CMK (cell line): ENCODE results near the gene COPG2.
"Not testable (repeated sequence)": the region's sequence is repeated elsewhere in the genome, so short reads cannot be mapped to it uniquely, and the experiment has no call there.

Experiments used
- DNase-seq: peaks from one replicate; pipeline ENCODE4 v3.0.0-alpha.2; 2010; ENCODE audit warnings: low read depth

Gene COPG2

DNA sequence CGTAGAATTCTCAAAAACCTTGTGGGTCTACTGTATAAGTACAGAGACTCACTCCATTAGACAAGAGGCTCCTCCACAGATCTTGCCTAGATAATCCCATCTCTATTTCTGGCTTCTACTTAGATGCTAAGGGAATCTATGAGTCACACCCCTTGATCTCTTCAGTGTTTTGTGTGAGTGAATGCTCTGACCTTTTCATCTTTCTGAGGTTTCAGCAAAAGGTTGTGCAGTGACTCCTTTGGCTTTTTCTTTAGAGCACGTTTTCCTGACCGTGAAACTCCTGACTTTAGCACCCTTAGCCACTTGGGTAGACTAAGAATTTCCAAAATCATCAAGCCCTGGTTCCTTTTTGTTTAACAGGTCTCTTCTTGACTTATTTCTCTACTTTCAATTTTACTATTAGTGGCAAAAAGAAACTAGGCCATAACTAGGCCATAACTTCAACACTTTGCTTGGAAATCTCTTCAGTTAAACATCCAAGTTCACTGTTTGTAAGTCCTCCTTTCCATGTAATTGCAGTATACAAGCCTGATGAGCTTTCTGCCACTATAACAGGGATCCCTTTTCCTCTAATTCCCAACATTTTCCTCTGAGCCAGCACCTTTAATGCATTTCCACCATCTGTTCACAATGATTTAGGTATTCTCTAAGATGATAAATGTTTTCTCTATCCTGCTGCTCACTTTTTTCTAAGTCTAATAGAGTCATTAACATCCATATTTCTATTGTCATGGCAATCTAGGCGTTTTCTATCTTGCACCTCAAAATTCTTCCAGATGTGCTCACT lies 19.4 kb downstream of the COPG2 start:
- DNase-seq: no peak

DNA sequence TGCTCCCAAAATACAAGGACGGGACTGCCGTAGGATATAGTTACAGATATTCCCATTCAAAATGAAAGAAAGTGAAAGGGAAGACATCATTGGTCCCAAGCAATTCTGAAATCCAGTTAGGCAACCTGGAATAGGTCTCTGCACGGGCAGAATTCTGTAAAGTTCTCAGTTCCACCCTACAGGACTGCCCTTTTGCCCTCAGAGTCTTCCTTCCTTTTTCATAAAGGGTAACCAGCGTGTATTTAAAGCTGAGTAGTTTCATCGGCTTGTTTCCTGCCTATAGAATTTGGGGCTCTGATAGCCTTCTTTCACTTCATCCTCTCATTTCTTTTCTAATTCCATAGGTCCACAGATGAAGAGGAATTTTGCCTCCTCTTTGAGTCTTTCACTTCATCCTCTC lies 20.0 kb downstream of the COPG2 start:
- no peak for DNase-seq

DNA sequence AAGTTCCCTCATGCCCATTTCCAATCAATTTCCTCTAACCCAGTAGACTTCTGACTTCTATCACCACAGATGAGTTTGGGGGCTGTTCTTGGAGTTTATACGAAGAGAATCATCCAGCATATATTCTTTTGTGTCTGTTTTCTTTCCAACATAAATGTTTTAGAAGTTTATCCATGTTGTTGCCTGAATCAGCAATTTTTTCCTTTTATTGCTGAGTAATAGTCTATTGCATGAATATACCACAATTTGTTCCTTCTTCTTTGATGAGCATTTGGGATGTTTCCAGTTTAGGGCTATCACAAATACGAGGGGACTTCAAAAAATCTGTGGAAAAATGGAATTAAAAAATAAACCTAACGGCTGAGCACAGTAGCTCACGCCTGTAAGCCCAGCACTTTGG lies 26.2 kb downstream of the COPG2 start:
- no peak for DNase-seq

DNA sequence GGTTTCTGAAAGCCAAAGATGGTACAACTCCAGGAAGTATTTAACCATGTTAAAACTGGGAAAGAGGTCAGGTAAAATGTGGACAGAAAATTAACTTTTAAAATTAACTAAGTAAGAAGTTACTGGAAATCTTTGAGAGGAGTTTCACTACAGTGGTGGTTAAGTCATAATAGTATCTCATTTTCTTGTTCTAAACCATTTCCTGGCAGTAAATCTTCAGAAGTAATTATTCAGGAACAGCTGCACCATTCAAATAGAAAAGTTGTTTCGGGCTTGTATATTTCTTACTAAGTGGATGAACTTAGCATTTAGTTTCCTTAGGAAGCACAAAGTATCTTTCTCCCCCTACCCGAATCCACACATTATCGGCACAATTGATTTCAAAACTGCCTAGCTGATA lies 27.1 kb downstream of the COPG2 start:
- no peak for DNase-seq

DNA sequence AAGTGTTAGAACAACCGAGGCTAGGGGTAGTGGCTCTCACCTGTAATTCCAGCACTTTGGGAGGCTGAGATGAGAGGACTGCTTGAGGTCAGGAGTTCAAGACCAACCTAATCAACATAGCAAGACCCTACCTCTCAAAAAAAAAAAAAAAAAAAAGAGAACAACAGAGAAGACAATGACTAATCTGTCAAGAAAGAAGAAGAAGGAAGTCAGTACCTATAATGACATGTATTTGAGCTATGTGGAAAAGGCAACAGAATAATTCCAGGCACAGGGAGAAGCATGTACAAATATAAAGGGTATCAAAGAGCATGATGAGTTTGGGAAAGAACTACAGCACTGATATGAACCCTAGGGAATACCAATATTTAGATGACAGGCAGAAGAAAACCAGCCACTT lies 27.5 kb downstream of the COPG2 start:
- no peak for DNase-seq

DNA sequence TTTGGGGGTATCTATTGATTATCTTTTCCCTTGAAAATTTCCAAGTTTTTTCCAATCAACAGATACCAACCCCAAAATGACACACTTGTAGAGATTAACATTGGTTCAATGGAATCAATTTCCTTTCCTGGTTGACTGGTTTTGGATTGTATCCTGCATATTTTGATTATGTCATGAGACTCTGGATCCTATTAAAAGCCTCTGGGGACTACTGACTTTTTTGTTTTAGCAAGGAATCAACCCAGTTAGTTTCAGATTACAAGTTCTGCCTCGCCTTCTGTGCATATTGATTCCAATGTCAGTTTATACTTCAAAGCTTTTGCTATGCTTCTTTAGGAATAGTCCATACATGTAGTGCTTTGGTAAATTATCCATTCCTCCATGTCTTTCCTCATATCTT lies 29.2 kb downstream of the COPG2 start:
- no peak for DNase-seq

DNA sequence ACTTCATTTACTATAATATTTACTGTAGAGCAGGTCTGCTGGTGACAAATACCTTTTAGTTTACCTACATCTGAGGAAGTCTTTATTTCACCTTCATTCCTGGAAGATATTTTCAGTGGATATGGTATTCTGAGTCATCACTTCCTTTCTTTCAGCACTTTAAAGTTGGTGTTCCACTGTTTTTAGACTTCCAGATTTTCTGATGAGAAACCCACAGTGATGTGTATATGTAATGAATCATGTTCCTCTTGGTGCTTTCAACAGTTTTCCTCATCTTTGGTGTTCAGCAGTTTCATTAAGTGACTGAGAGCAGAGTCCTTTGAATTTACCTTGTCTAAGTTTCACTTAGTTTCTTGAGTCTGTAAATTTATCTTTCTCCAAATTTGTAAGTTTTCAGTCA lies 36.4 kb downstream of the COPG2 start:
- no peak for DNase-seq

DNA sequence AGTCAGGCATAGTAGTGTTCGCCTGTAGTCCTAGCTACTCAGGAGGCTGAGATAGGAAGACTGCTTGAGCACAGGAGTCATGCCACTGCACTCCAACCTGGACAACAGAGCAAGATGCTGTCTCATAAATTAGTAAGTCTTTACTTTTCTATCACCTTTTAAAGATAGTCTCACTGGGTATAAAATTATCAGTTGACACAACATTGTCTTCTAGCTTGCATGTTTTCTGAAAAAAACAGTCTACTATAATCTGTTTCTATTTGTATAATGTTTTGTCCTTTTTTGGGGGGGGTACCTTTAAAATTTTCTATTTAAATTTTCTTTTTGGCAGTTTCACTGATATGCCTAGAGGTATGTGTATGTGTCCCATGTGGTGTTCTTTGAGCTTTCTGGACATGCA lies 39.6 kb downstream of the COPG2 start:
- no peak for DNase-seq

DNA sequence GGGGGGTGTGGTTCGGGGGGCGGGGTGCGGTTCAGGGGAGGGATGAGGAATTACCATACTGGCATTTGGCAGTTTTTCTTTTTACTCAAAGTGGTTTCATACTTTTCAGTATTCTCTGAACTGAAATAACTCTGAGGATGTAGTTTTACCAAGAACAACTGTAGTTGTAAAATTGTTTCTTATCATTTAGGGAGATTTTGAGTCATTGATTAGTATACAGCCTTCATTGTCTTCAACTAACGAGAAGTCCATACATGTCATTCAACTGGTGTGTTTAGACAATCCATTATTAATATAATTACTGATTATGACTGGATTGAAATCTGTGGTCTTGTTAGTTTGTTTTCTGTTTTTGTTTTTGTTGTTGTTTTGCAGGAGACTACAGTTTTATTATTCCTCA lies 40.8 kb downstream of the COPG2 start:
- DNase-seq: no peak

DNA sequence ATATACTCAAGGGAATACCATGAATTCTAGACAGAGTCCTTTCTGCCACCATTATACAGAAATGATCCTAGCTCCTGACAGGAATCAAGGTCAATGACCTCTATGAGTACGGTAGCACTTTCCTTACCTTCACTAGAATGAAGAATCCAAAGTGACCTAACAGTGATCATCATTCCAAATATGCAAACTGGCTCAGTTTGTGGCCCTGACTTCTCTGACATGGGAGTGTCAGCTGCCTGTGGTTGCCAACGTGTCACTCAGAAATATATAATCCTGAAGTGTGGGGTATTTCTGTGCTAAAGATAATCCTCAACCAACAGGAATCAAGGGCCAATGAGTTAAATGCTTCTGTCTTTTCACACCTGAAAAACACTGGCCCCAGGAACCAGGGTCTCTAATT lies 45.7 kb downstream of the COPG2 start:
- no peak for DNase-seq

DNA sequence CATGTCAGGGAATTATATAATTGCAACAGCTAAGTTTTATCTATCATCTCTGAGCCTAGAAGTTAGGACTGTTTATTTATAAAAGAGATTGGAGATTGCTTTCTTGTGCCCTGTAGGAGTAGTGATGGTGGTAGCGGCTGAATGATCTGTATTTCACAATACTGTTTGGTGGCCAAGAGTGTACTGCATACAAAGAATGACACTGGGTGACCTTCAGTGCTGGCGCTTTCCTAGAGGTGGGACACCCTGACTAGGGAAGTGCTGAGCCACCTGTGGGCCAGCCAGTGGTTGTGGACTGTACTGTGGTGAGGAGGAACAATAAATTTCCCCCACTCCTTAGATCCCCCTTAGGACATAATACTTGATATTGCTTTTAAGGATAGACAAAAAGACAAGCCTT lies 53.0 kb downstream of the COPG2 start:
- no peak for DNase-seq

DNA sequence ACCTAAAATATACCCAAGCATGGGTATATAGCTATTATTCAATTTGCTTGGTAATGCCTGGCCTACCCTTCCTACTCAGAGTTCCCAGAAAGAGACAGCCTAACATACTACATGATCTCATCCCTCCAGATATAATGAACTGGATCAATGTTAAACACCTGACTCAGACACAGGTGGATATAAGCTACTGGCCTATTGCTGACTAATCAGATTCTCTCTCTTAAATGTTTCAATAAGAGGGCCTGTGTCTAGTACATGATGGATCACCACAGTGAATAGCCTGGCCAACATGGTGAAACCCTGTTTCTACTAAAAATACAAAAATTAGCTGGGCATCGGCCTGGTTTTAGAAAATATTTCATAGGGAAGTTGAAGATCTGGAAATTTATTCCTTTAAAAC lies 54.1 kb downstream of the COPG2 start:
- no peak for DNase-seq

DNA sequence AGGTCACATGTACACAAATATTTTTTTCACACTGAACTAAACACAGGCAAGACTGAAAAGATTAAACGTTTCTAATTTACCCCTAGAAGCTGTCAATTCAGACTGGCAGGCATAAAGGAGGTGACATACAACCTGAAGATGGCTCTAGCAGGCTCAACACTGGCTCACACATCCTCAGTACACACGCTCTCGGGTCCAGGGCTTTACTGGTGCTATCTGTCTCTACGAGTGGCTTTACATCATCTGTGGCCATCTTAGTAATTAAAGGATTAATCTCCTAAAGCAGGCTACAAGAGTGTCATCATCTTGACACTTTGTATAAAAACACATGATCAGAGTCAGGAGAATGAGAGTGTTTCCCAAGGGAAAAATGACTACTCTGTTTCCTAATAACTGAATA lies 57.3 kb downstream of the COPG2 start:
- no peak for DNase-seq

DNA sequence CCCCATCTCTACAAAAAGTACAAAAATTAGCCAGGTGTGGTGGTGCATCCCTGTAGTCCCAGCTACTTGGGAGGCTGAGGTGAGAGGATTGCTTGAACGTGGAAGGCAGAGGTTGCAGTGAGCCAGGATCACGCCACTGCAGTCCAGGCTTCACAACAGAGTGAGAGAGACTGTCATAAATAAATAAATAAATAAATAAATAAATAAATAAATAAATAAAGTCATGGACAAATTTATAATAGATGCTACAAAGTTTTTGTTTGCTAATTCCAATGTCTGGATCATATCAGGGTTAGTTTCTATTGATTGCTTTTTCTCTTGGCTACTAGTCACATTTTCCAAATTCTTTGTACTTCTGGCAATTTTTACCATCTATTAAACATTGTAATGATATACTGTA lies 61.5 kb downstream of the COPG2 start:
- not testable (repeated sequence) for DNase-seq

DNA sequence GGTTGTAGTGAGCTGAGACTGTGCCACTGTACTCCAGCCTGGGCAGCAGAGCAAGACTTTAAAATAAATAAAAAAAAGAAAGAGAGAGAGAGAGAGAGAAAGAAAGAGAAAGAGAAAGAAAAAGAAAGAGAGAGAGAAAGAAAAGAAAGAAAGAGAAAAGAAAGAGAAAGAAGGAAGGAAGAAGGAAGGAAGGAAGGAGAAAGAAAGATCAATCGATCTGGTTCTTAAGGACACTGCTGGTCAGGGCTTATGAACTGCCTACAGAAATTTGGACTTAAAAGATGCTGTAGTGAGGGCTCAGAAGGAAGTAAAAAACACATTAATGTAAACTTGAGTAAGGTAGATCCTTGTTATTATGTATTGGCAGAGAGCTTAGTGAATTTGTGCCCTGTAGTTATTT lies 62.4 kb downstream of the COPG2 start:
- no peak for DNase-seq

DNA sequence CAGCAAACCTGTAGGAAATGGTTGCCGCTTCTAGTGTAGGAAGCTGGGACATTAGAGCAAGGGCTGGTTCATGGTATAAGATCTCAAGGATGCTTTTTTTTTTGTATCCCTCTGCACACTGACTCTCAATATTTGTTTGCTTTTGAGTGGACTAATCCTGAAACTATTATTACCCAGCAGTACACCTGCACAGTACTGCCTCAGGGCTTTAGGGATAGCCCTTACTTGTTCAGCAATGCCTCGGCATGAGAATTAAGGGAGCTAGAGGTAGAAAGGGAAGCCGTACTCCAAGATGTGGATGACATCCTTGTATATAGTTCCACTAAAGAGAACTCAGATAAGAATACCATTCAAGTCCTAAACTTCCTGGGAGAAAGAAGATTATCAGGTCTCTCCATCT lies 70.5 kb downstream of the COPG2 start:
- DNase-seq: no peak

DNA sequence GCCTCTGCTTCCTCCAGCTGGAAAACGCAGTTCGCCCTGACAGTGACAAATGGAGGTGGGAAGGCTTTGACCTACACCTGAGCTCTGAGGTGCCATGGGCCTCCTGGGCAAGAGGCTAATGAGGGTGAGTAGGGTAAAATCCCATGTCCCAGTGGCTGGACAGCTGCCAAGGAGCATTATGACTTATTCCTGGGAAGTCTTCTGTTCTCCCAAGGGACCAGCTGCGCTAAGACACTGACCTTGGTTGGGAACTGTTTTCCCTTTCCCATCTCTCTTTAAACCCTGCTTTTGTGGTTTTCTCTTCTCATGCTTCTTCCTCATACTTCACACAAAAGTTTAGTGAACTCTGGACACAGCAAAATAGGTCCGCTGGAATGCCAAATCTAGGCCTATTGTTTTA lies 72.6 kb downstream of the COPG2 start:
- DNase-seq: no peak

DNA sequence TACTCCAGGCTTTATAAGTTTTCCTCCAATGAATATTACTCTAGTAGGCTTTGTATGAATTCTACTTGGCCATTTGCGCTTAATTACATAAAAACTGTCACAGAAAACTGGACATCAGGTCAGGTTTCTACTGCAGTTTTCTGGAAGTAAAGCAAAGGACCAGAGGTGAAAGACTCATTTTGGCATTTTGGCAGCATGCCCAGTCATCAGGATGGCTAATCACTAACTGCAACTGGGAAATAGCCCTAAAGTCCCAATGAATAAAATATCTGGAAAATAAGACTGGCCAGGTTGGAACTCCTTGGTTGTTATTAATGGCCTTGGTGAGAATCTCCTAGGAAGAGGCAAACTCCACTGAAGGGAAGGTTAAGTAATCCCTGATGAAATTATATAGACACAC lies 75.5 kb downstream of the COPG2 start:
- no peak for DNase-seq

DNA sequence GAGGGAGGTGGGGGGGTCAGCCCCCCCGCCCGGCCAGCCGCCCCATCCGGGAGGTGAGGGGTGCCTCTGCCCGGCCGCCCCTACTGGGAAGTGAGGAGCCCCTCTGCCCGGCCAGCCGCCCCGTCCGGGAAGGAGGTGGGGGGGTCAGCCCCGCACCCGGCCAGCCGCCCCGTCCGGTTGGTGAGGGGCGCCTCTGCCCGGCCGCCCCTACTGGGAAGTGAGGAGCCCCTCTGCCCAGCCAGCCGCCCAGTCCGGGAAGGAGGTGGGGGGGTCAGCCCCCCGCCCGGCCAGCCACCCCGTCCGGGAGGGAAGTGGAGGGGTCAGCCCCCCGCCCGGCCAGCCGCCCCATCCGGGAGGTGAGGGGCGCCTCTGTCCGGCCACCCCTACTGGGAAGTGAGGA lies 77.1 kb downstream of the COPG2 start:
- DNase-seq: not testable (repeated sequence)

DNA sequence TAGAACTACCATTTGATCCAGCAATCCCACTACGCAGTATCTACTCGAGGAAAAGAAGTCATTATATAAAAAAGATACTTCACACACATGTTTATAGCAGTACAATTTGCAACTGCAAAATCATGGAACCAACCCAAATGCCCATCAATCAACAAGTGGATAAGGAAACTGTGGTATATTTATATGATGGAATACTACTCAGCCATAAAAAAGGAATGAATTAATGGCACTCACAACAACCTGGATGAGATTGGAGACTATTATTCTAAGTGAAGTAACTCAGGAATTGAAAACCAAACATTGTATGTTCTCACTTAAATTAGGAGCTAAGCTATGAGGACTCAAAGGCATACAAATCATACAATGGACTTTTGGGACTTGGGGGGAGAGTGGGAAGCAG lies 82.6 kb downstream of the COPG2 start:
- DNase-seq: not testable (repeated sequence)

DNA sequence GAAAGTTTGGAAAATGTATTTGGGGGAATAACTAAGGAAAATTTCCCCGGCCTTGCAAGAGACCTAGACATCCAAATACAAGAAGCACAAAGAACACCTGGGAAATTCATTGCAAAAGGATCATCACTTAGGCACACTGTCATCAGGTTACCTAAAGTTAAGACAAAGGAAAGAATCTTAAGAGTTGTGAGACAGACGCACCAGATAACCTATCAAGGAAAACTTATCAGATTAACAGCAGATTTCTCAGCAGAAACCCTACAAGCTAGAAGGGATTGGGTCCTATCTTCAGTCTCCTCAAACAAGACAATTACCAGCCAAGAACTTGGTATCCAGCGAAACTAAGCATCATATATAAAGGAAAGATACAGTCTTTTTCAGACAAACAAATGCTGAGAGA lies 93.4 kb downstream of the COPG2 start:
- not testable (repeated sequence) for DNase-seq

DNA sequence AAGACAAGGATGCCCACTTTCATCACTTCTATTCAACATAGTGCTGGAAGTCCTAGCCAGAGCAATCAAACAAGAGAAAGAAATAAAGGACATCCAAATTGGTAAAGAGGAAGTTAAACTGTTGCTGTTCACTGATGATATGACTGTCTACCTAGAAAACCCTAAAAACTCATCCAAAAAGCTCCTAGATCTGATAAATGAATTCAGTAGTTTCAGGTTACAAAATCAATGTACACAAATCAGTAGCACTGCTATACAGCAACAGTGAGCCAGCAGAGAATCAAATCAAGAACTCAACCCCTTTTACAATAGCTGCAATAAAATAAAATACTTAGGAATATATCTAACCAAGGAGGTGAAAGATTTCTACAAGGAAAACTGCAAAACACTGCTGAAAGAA lies 98.4 kb downstream of the COPG2 start:
- DNase-seq: not testable (repeated sequence)

DNA sequence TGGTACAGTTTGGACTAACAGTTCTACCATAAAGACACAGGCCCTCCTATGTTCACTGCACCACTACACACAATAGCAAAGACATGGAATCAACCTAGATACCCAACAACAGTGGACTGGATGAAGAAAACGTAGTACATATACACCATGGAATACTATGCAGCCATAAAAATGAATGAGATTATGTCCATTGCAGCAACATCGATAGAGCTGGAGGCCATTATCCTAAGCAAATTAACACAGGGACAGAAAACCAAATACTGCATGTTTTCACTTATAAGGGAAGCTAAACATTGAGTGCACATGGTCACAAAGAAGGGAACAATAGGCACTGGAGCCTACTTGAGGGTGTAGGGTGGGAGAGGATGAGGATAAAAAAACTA lies 101.7 kb downstream of the COPG2 start:
- no peak for DNase-seq

DNA sequence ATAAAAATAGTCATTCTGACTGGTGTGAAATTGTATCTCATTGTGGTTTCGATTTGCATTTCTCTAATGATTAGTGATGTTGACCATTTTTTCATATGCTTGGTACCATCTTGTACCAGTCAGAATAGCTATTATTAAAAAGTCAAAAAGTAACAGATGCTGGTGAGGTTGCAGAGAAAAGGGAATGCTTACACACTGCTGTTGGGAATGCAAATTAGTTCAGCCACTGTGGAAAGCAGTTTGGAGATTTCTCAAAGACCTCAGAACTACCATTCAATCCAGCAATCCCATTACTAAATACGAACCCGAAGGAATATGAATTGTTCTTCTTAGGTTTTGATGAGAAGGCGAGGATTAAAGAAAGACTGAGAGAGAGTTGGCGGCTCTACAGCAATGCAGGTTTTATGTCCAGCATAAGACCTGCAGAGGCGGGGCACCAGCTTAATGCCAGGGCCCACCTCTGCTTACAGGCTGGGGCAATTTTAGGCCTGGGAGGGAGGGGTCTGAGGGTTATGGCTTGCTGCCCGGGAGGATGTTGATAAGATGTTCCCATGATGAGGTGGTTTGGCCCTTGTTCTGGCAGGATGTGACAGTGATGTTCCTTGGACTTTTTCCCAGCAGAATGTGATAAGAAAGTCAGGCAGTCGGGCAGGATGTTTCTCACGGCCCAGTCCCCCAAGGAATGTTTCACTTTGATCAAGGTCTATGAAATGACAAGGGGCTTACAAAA lies 102.2 kb downstream of the COPG2 start:
- DNase-seq: peak; percentile 14
